HG03060 (cell line): Measurements from ENCODE around the gene PDGFD.

Experiments
- ATAC-seq: cut with Tn5 transposase; IDR thresholded peaks from one replicate; pipeline ENCODE4 v1.9.1; 2021; ENCODE audit warnings: low read depth, moderate number of reproducible peaks; ENCODE audit not compliant: unreplicated experiment

Gene PDGFD

GRCh38 chr11:104005234-104005855 lies 158.6 kb downstream of the PDGFD start:
- no peak for ATAC-seq

- ATAC-seq, result no peak
Observed at GRCh38 chr11:104003491-104003890, 160.5 kb downstream of the PDGFD start.

GRCh38 chr11:104001561-104002056 lies 162.3 kb downstream of the PDGFD start:
- ATAC-seq, result no peak

- ATAC-seq, result no peak
Observed at GRCh38 chr11:104000798-104001197, 163.1 kb downstream of the PDGFD start.

GRCh38 chr11:103998826-103999508 lies 165.0 kb downstream of the PDGFD start:
- no peak for ATAC-seq

- ATAC-seq, result no peak
Observed at GRCh38 chr11:103997082-103997481, 166.9 kb downstream of the PDGFD start.

GRCh38 chr11:103995896-103996295 lies 168.1 kb downstream of the PDGFD start:
- no peak for ATAC-seq

- ATAC-seq, result no peak
Observed at GRCh38 chr11:103994518-103994917, 169.4 kb downstream of the PDGFD start.

GRCh38 chr11:103994094-103994493 lies 169.9 kb downstream of the PDGFD start:
- ATAC-seq, result no peak

GRCh38 chr11:103993507-103993906 lies 170.4 kb downstream of the PDGFD start:
- ATAC-seq, result no peak

- ATAC-seq, result no peak
Observed at GRCh38 chr11:103988595-103988969, 175.4 kb downstream of the PDGFD start.

- no peak for ATAC-seq
Observed at GRCh38 chr11:103987629-103988594, 176.0 kb downstream of the PDGFD start.

- no peak for ATAC-seq
Observed at GRCh38 chr11:103985041-103985440, 178.9 kb downstream of the PDGFD start.

- no peak for ATAC-seq
Observed at GRCh38 chr11:103980108-103980507, 183.8 kb downstream of the PDGFD start.

- ATAC-seq, result no peak
Observed at GRCh38 chr11:103978616-103979595, 185.0 kb downstream of the PDGFD start.

GRCh38 chr11:103972013-103972412 lies 191.9 kb downstream of the PDGFD start:
- no peak for ATAC-seq

- peak; percentile 100 for ATAC-seq
Observed at GRCh38 chr11:103970701-103971249, 193.2 kb downstream of the PDGFD start.

- no peak for ATAC-seq
Observed at GRCh38 chr11:103968685-103969084, 195.3 kb downstream of the PDGFD start.

GRCh38 chr11:103967985-103968384 lies 196.0 kb downstream of the PDGFD start:
- ATAC-seq, result no peak

- ATAC-seq, result no peak
Observed at GRCh38 chr11:103964390-103964789, 199.6 kb downstream of the PDGFD start.
